KMS-11 (cell line): Measurements from ENCODE around the gene CASTOR1.

Source experiments
- H2AFZ ChIP-seq: fragments of 200-600 bp; sonication (generic); 2 replicates; pipeline ENCODE4 v1.6.1; 2016; ENCODE audit warnings: antibody characterized with exemption, mixed run types, low read depth
- H3K27ac ChIP-seq: fragments of 200-600 bp; sonication (generic); 2 replicates; pipeline ENCODE4 v1.6.1; 2016; ENCODE audit warnings: mild to moderate bottlenecking, mixed run types
- H3K27me3 ChIP-seq: fragments of 200-600 bp; sonication (generic); 2 replicates; pipeline ENCODE4 v1.6.1; 2017; ENCODE audit warnings: mild to moderate bottlenecking, low read depth, mixed run types, moderate library complexity; ENCODE audit not compliant: insufficient read depth
- H3K36me3 ChIP-seq: fragments of 200-600 bp; sonication (generic); 2 replicates; pipeline ENCODE4 v1.6.1; 2017; ENCODE audit warnings: mild to moderate bottlenecking, mixed run types; ENCODE audit not compliant: insufficient read depth
- H3K4me1 ChIP-seq: fragments of 200-600 bp; sonication (generic); 2 replicates; pipeline ENCODE4 v1.6.1; 2016; ENCODE audit warnings: mild to moderate bottlenecking, low read depth, mixed run types; ENCODE audit not compliant: poor library complexity, severe bottlenecking
- H3K4me2 ChIP-seq: fragments of 200-600 bp; sonication (generic); 2 replicates; pipeline ENCODE4 v1.7.0; 2016; ENCODE audit warnings: mild to moderate bottlenecking, mixed run types
- H3K4me3 ChIP-seq: fragments of 200-600 bp; sonication (generic); IDR thresholded peaks from 2 replicates; pipeline ENCODE4 v1.6.1; 2017; ENCODE audit warnings: low read depth, low read length, mixed read lengths; ENCODE audit not compliant: insufficient read depth
- H3K79me2 ChIP-seq: fragments of 200-600 bp; sonication (generic); 2 replicates; pipeline ENCODE4 v1.6.1; 2016; ENCODE audit warnings: low read depth, mixed run types; ENCODE audit not compliant: insufficient read depth
- H3K9ac ChIP-seq: fragments of 200-600 bp; sonication (generic); 2 replicates; pipeline ENCODE4 v1.6.1; 2016; ENCODE audit warnings: mild to moderate bottlenecking, mixed run types
- H4K20me1 ChIP-seq: fragments of 200-600 bp; sonication (generic); 2 replicates; pipeline ENCODE4 v1.6.1; 2016; ENCODE audit warnings: mild to moderate bottlenecking, mixed run types; ENCODE audit not compliant: insufficient read depth
- CTCF ChIP-seq: fragments of 200-600 bp; sonication (generic); conservative IDR thresholded peaks from 2 replicates; pipeline ENCODE4 v1.6.1; 2017; ENCODE audit warnings: low read depth, mild to moderate bottlenecking, antibody characterized with exemption, low read length, moderate library complexity, mixed read lengths

Gene CASTOR1

GRCh38 chr22:30296833-30297232 lies 7.5 kb upstream of the CASTOR1 start:
- Histone ChIP-seq H3K9ac (no peak overlapping the region), H2AFZ (no peak overlapping the region), H3K4me1 (peaks cover 12% of the 10 kb centered on the region), H3K4me2 (no peak overlapping the region), H3K79me2 (no peaks in the 10 kb centered on the region), H3K27me3 (no peaks in the 10 kb centered on the region), H3K36me3 (no peaks in the 10 kb centered on the region), H3K27ac (no peak overlapping the region), H4K20me1 (no peaks in the 10 kb centered on the region), H3K4me3 (no peak overlapping the region)
- TF ChIP-seq CTCF, result no peak

GRCh38 chr22:30296324-30296723 lies 7.0 kb upstream of the CASTOR1 start:
- Histone ChIP-seq H3K27me3 (no peaks in the 10 kb centered on the region), H4K20me1 (no peaks in the 10 kb centered on the region), H3K36me3 (no peaks in the 10 kb centered on the region), H3K4me3 (no peak overlapping the region), H3K9ac (no peak overlapping the region), H3K79me2 (no peaks in the 10 kb centered on the region), H3K4me2 (no peak overlapping the region), H2AFZ (no peak overlapping the region), H3K4me1 (peaks cover 14% of the 10 kb centered on the region), H3K27ac (no peak overlapping the region)
- no peak for TF ChIP-seq CTCF

GRCh38 chr22:30295576-30295975 lies 6.3 kb upstream of the CASTOR1 start:
- H3K4me1 ChIP-seq, result peaks cover 21% of the 10 kb centered on the region
- H3K9ac ChIP-seq, result no peak overlapping the region
- no peak overlapping the region for H3K4me3 ChIP-seq
- no peaks in the 10 kb centered on the region for H4K20me1 ChIP-seq
- H3K4me2 ChIP-seq, result no peak overlapping the region
- no peaks in the 10 kb centered on the region for H3K79me2 ChIP-seq
- H2AFZ ChIP-seq, result no peak overlapping the region
- no peaks in the 10 kb centered on the region for H3K36me3 ChIP-seq
- H3K27me3 ChIP-seq, result no peaks in the 10 kb centered on the region
- no peak overlapping the region for H3K27ac ChIP-seq
- no peak for TF ChIP-seq CTCF

- Histone ChIP-seq H3K27ac (no peak overlapping the region), H2AFZ (no peak overlapping the region), H3K79me2 (no peaks in the 10 kb centered on the region), H3K4me1 (peaks cover 28% of the 10 kb centered on the region), H4K20me1 (no peaks in the 10 kb centered on the region), H3K4me3 (no peak overlapping the region), H3K4me2 (no peak overlapping the region), H3K36me3 (no peaks in the 10 kb centered on the region), H3K9ac (no peak overlapping the region), H3K27me3 (no peaks in the 10 kb centered on the region)
- TF ChIP-seq CTCF, result no peak
Observed at GRCh38 chr22:30294830-30295229, 5.5 kb upstream of the CASTOR1 start.
